GM12872 (cell line): Measurements from ENCODE around the gene EPHB1.

ENCODE experiments used
- CTCF ChIP-seq: IDR thresholded peaks from 3 replicates; pipeline ENCODE4 v1.5.1; 2011; ENCODE audit warnings: low read depth, mild to moderate bottlenecking, low read length, moderate library complexity; ENCODE audit not compliant: insufficient read depth

The EPHB1 gene

GRCh38 chr3:134933997-134934396, 138.9 kb downstream of the EPHB1 start:
- TF ChIP-seq CTCF: no peak

- TF ChIP-seq CTCF: no peak
Observed at GRCh38 chr3:134934933-134935332, 139.9 kb downstream of the EPHB1 start.

GRCh38 chr3:134937256-134938028, 142.4 kb downstream of the EPHB1 start:
- TF ChIP-seq CTCF: no peak

- TF ChIP-seq CTCF: no peak
Observed at GRCh38 chr3:134938029-134938525, 143.0 kb downstream of the EPHB1 start.

GRCh38 chr3:134939978-134940377, 144.9 kb downstream of the EPHB1 start:
- TF ChIP-seq CTCF: no peak

- TF ChIP-seq CTCF: no peak
Observed at GRCh38 chr3:134941820-134942219, 146.8 kb downstream of the EPHB1 start.

GRCh38 chr3:134944429-134944828, 149.4 kb downstream of the EPHB1 start:
- TF ChIP-seq CTCF: no peak

GRCh38 chr3:134949150-134949549, 154.1 kb downstream of the EPHB1 start:
- no peak for TF ChIP-seq CTCF
